ENCODE results near the gene OR51E2.

OR51E2 gene

DNA sequence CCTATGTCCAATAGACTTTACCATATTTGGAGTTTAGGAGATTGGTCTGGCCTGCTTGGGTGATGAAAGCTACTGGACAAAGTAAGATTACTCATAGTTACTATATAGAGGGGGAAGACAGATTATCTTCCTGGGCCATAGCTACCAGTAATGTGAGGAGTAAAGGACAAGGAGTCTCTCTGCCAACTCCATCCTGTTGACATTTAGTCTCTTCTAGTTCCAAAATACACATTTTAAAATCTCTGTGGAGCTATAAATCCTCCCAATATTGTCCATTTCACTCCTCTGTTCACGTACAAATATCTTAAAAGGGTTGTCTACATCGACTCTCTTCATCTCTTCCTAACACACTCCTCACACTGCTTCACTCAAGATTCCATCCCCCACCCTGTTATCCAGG, 61.5 kb downstream of the OR51E2 start:
- ChIA-PET CTCF (interaction anchor here (0.6 to 3.4 kb wide), 20 partner anchors 8 to 568 kb away, joined by 3 to 38 read pairs (median 5); partner anchors contain the start of gene TRIM68), POLR2A (no interaction called here)
- Histone ChIP-seq H3K36me3 (ENCODE audit: control insufficient read depth in 4 of 4, insufficient read depth in 4 of 4, low read length in 3 of 4) (no peaks in the 10 kb centered on the region), H3K9me3 (ENCODE audit: control extremely low read depth in 1 of 5, control insufficient read depth in 4 of 5, insufficient read depth in 2 of 5, low read depth in 1 of 5, low read length in 4 of 5) (no peaks in the 10 kb centered on the region), H3K27ac (ENCODE audit: insufficient read depth in 1 of 2, low read depth in 1 of 2, low read length in 2 of 2, poor library complexity in 1 of 2, severe bottlenecking in 2 of 2) (no peak overlapping the region), H3K27me3 (replicated peaks in 2 of 5; ENCODE audit: control insufficient read depth in 4 of 5, insufficient read depth in 5 of 5, low read length in 4 of 5) (peaks cover 0 to 3% (median 0%) of the 10 kb centered on the region in 5 experiments), H3K4me3 (ENCODE audit: control insufficient read depth in 1 of 7, extremely low read depth in 1 of 7, insufficient read depth in 4 of 7, low read depth in 2 of 7, low read length in 6 of 7) (no peak overlapping the region), H3K4me1 (ENCODE audit: control extremely low read depth in 1 of 4, control insufficient read depth in 4 of 4, insufficient read depth in 4 of 4, low read length in 3 of 4) (peaks cover 0 to 3% (median 0%) of the 10 kb centered on the region in 4 experiments)
- no peak for DNase-seq
- 96% methylated on average over 2 of the region's 2 CpGs for WGBS (ENCODE audit: insufficient coverage)
